Measurements from ENCODE around the gene AKR1E2.

Gene AKR1E2

GRCh38 chr10:4844864-4845263, 18.9 kb downstream of the AKR1E2 start:
- no peak for DNase-seq (ENCODE audit: low read depth in 2 of 2)

DNA sequence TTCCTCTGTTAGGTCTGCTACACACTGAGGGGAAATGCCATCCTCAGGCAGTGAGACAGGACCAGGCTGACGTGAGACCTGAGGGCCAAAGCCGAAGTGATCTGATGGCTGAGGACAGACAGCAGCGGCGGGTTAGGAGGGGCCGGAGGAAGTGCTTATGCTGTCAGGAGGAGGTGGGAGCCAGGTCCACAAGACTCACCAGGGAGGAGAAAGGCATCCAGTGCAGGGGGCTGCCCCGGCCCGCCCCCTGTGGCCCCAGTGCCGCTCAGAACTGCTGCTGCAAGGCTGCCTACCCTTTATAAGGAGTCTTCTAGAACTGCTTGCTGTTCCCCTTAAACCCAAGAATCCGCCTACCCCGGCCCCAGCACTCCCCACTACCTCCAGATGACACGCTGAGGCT, 19.8 kb downstream of the AKR1E2 start:
- no peak for DNase-seq (ENCODE audit: low read depth in 2 of 2)

GRCh38 chr10:4846775-4847174, 20.8 kb downstream of the AKR1E2 start:
- no peak for DNase-seq (ENCODE audit: low read depth in 2 of 2)

- no peak for DNase-seq (ENCODE audit: low read depth in 2 of 2)
Measured at GRCh38 chr10:4847561-4848355, 21.8 kb downstream of the AKR1E2 start.

- no peak for DNase-seq (ENCODE audit: low read depth in 2 of 2)
Measured at GRCh38 chr10:4848356-4849041, 22.5 kb downstream of the AKR1E2 start.

DNA sequence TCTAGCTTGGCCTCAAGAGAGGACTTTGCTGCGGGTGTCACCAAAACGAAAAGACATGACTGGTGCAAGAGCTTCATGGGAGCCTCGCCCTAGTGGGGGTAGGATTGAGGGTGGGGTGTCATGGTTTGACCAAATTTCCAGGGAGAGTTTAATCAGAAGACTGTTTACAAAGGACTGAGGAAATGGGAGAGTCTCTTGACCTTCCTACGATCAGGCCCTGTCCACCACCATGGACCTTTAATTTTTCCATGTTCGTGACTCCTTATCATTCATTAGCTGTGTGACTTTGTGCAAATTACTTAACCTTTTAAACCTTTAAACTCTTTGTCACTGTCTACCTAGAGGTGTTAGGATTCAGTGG, 23.0 kb downstream of the AKR1E2 start:
- DNase-seq (ENCODE audit: low read depth in 2 of 2) = no peak

DNA sequence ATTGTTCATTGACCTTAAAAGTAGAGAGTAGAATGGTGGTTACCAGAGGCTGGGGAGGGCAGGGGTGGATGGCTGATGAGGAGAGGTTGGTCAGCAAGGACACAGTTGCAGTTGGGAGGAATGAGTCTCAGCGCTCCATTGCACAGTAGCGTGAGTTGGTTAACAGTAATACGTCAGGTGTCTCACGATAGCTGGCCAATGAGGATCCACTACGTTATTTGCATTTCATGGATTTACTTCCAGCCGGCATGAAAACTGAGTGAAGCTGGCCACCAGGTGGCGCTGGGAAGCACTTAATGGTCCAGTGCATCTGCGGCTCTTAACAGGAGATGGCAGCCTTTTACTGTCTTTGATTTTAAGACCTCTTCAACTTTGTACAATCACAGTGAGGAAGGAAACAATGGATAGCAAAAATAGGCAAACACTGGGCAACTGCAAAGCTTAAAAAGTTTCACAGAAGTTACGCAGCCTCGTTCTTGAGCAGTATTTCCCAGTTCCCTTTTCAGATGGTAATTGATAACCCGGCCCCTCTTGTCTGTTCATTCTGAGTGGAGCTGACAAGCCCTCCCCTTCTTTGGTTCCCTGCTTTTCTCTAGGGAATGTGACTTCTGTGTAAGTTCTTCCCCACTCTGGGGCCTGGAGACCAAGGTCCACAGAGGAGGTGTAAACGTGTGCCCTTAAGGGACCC, 23.7 kb downstream of the AKR1E2 start:
- DNase-seq (ENCODE audit: low read depth in 2 of 2) = peak; percentile 38 to 67

DNA sequence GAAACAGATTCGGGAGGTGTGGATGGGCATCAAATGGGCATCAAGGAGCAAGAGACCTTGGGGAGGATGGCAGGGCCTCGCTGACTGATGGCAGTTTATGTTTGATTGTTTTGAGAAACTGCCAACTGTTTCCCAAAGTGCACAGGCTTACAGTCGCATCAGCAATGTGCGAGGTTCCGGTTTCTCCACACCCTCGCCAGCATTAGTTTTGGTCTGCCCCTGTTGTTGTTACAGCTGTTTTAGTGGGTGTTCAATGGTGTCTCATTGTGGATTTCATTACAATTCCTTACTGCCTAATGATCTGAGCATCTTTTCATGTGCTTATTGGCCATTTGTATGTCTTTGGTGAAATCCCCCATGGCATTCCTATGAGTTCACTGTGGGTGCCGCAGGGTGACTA, 24.4 kb downstream of the AKR1E2 start:
- DNase-seq (ENCODE audit: low read depth in 2 of 2) = no peak

- DNase-seq (ENCODE audit: low read depth in 2 of 2) = no peak
Measured at GRCh38 chr10:4851176-4851575, 25.2 kb downstream of the AKR1E2 start.

- no peak for DNase-seq (ENCODE audit: low read depth in 2 of 2)
Measured at GRCh38 chr10:4851846-4852245, 25.8 kb downstream of the AKR1E2 start.

- no peak for DNase-seq (ENCODE audit: low read depth in 2 of 2)
Measured at GRCh38 chr10:4865945-4866661, 40.1 kb downstream of the AKR1E2 start.

GRCh38 chr10:4867109-4867519, 41.1 kb downstream of the AKR1E2 start:
- DNase-seq (ENCODE audit: low read depth in 2 of 2) = no peak

DNA sequence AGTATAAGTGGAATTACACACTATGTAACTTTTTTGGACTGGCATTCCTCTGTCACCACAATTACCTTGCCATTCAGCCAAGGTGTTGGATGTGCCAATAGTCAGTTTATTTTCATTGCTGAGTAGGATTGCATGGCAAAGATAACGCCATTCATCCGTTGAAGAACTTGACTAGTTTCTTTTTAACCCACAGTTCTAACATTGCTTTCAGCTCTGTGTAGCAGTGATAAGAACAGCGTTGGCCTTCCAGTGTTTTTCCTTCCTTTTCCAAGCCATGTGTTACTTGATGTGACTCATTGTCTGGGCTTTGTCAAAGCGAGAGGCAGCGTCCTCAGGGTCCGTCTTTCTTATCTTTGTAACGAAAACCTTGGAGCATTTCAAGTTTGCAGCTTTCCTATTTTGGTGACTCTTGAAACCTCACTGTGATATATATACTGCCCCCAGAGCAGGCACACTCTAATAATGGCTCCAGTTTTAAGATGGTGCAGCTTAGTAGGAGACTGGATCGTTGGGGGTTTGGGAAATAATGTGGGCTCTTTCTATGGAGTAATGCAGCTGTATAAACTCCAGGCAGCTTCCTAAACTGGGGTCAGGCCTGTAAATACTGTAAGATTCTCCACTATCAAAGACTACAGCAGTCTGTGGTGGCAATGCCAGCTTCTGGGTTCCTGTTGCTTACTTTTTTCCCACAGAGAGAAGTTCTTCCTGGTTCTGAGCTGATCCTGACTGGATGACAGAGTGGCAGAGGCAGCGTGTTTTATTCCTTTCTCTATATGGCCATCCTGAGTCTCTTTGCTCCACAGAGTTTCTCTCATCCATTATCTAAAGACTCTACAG, 41.7 kb downstream of the AKR1E2 start:
- DNase-seq (ENCODE audit: low read depth in 2 of 2) = no peak

DNA sequence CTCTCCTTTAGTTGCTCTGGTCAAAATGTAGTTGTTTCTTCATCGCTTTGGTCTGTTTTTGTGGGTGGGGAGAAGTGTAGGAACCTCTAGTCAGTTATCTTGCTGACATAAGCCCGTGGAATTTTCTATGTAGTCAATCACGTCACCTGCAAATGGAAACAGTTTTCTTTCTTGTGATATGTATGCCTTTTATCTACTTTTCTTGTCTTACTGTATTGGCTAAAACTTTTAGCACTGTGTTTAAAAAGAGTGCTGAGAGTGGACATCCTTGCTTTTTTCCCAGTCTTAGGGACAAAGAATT, 42.3 kb downstream of the AKR1E2 start:
- DNase-seq (ENCODE audit: low read depth in 2 of 2) = no peak

- no peak for DNase-seq (ENCODE audit: low read depth in 2 of 2)
Measured at GRCh38 chr10:4882704-4883078, 56.7 kb downstream of the AKR1E2 start.

DNA sequence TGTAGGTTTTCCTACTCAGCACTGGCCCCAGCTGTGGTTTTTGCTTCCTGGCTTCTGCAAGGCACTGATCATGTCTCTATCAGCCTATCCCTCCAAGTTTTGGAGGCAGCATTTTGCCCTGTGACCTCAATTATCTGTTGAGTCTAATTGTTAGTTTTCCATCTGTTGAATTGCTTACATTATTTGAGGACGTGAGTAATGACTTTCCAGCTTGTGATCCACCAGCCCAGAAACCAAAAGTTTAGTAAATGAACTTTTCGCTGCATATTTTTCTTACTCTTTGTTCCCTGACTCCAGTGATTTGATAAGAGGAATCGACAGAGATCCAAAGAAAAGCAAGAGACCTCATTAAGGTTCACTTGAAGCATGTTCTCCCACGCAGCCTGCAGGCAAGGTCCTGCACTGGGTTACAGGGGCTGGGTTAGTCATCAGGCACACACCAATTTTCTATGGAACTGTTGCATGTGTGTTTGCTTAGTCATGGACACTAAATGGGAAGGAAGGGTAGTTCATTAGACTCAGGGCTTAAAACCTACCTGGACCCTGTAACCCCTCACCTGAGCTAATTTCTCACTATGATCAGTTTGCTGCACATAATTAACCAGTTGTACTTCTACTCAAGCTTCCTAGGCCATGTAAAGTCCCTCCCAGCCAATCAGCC, 57.2 kb downstream of the AKR1E2 start:
- no peak for DNase-seq (ENCODE audit: low read depth in 2 of 2)

GRCh38 chr10:4885162-4885561, 59.2 kb downstream of the AKR1E2 start:
- DNase-seq (ENCODE audit: low read depth in 2 of 2) = no peak

DNA sequence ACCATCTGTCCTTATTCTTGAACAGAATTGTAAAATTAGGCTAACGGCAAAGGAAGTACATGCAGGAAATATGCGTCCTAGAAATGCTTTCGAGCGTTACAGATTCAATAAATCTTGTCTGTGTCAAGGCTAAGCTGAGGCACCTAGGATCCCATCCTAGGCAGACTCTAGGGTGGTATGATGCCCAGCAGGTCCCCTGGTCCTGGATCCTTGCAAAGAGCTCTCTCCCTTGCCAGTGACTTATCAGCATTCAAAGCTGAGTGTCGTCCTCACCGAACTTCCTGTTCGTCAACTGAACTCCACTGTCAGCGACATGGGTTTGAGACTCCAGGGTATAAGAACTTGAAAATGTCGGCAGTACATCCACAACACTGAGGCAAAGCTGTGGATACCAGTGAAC, 61.5 kb downstream of the AKR1E2 start:
- no peak for DNase-seq (ENCODE audit: low read depth in 2 of 2)

- no peak for DNase-seq (ENCODE audit: low read depth in 2 of 2)
Measured at GRCh38 chr10:4888236-4888635, 62.2 kb downstream of the AKR1E2 start.

- no peak for DNase-seq (ENCODE audit: low read depth in 2 of 2)
Measured at GRCh38 chr10:4889959-4890358, 64.0 kb downstream of the AKR1E2 start.

DNA sequence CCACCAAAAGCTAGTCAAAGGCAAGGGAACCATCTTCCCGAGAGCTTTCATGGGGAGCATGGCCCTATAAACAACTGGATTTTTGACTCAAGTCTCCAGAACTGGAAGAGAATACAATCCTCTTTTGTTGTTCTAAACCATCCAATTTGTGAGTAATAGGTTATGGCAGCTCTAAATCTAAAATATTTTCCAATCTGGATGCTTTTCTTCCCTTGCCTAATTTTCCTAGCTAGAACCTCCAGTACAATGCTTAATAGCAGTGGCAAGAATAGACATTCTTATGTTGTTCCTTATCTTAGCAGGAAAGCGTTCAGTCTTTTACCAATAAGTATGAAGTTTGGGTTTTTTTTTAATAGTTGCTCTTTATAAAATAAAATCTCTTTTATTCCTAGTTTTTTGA, 66.7 kb downstream of the AKR1E2 start:
- no peak for DNase-seq (ENCODE audit: low read depth in 2 of 2)

Measured in stimulated activated CD8-positive, alpha-beta memory T cell treated with anti-CD3 and anti-CD28 coated beads, Interleukin-15, amount 100 ng/mL, for 4 hours (primary cell).